DND-41 (cell line): ENCODE measurements around the gene EYS.

Experiments used
- ATAC-seq: fragments of 200-7000 bp; cut with Tn5 transposase; 3 replicates; pipeline ENCODE4 v1.9.1; 2021; ENCODE audit warnings: low read depth; ENCODE audit not compliant: insufficient read depth
- DNase-seq: peaks from one replicate; pipeline ENCODE4 v3.0.0-alpha.2; 2020
- H2AFZ ChIP-seq: 2 replicates; pipeline ENCODE4 v1.6.0; 2012; ENCODE audit warnings: low read depth, low read length
- H3K27ac ChIP-seq: 2 replicates; pipeline ENCODE4 v1.5.1; 2012; ENCODE audit warnings: low read length, inconsistent platforms
- H3K27me3 ChIP-seq: fragments of 200-600 bp; sonication (generic); 2 replicates; pipeline ENCODE4 v1.6.0; 2012; ENCODE audit warnings: low read length, mild to moderate bottlenecking, inconsistent platforms; ENCODE audit not compliant: insufficient read depth, poor library complexity
- H3K36me3 ChIP-seq: 2 replicates; pipeline ENCODE4 v1.5.1; 2012; ENCODE audit warnings: low read length, inconsistent platforms; ENCODE audit not compliant: insufficient read depth
- H3K4me1 ChIP-seq: 2 replicates; pipeline ENCODE4 v1.5.1; 2012; ENCODE audit warnings: mild to moderate bottlenecking, low read length; ENCODE audit not compliant: insufficient read depth
- H3K4me2 ChIP-seq: 2 replicates; pipeline ENCODE4 v1.6.0; 2012; ENCODE audit warnings: mild to moderate bottlenecking, moderate library complexity, low read length, inconsistent platforms; ENCODE audit not compliant: insufficient read depth
- H3K4me3 ChIP-seq, 2 experiments: fragments of 200-600 bp in 1 of 2; shearing (Covaris generic) in 1 of 2; 2 replicates each; pipeline ENCODE4 v1.5.1; 2012 to 2016; ENCODE audit warnings: inconsistent platforms in 2 of 2, low read length in 2 of 2, mild to moderate bottlenecking in 2 of 2, low read depth in 1 of 2, moderate library complexity in 1 of 2
- H3K79me2 ChIP-seq: 2 replicates; pipeline ENCODE4 v1.6.0; 2012; ENCODE audit warnings: low read length, inconsistent platforms; ENCODE audit not compliant: insufficient read depth
- H3K9ac ChIP-seq: 2 replicates; pipeline ENCODE4 v1.6.0; 2012; ENCODE audit warnings: low read depth, mild to moderate bottlenecking, inconsistent platforms, low read length, moderate library complexity
- H3K9me3 ChIP-seq: 2 replicates; pipeline ENCODE4 v1.5.1; 2012; ENCODE audit warnings: low read length, moderate library complexity, mild to moderate bottlenecking, inconsistent platforms; ENCODE audit not compliant: insufficient read depth, severe bottlenecking
- H4K20me1 ChIP-seq: 2 replicates; pipeline ENCODE4 v1.6.0; 2012; ENCODE audit warnings: low read length; ENCODE audit not compliant: insufficient read depth
- EZH2 ChIP-seq: IDR thresholded peaks from 3 replicates; pipeline ENCODE4 v1.6.1; 2012; ENCODE audit warnings: borderline replicate concordance, low read depth, mild to moderate bottlenecking, moderate library complexity, low read length, inconsistent platforms; ENCODE audit not compliant: severe bottlenecking
- TF ChIP-seq, protein P1 (sequence below): IDR thresholded peaks from 2 replicates; pipeline ENCODE4 v1.5.1; 2012; ENCODE audit warnings: borderline replicate concordance, low read length, moderate library complexity, mild to moderate bottlenecking; ENCODE audit not compliant: poor library complexity, severe bottlenecking; ENCODE audit errors: extremely low read depth

EYS gene

DNA sequence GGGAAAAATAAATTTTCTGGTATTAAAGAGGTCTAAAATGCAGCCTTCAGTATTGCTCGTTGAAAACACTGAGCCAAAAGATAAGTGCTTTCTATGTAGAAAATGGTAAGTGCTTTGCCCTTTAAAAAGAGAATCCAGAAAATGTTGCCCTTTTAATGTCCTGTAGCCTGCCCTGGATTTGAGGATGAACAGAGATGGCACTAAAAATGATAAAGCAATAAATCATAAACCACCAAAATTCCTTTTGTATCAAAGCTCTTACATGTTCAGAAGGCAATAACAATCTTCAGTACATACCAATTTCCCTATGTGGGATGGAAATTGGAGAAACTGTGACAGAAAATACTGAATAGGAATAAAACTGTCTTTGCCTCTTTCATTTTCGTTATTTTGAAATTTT lies 1665.7 kb downstream of the EYS start:
- ATAC-seq (no peak), DNase-seq (no peak)
- H3K4me1 ChIP-seq, result no peaks in the 10 kb centered on the region
- no peaks in the 10 kb centered on the region for H3K36me3 ChIP-seq
- no peaks in the 10 kb centered on the region for H3K27me3 ChIP-seq
- H4K20me1 ChIP-seq, result no peaks in the 10 kb centered on the region
- H3K9me3 ChIP-seq, result no peaks in the 10 kb centered on the region
- H3K9ac ChIP-seq, result no peak overlapping the region
- no peak overlapping the region for H3K4me3 ChIP-seq
- TF ChIP-seq, protein P1, sequence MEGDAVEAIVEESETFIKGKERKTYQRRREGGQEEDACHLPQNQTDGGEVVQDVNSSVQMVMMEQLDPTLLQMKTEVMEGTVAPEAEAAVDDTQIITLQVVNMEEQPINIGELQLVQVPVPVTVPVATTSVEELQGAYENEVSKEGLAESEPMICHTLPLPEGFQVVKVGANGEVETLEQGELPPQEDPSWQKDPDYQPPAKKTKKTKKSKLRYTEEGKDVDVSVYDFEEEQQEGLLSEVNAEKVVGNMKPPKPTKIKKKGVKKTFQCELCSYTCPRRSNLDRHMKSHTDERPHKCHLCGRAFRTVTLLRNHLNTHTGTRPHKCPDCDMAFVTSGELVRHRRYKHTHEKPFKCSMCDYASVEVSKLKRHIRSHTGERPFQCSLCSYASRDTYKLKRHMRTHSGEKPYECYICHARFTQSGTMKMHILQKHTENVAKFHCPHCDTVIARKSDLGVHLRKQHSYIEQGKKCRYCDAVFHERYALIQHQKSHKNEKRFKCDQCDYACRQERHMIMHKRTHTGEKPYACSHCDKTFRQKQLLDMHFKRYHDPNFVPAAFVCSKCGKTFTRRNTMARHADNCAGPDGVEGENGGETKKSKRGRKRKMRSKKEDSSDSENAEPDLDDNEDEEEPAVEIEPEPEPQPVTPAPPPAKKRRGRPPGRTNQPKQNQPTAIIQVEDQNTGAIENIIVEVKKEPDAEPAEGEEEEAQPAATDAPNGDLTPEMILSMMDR, result no peak
- no peak for TF ChIP-seq EZH2
- no peak overlapping the region for H2AFZ ChIP-seq
- no peak overlapping the region for H3K4me2 ChIP-seq
- no peak overlapping the region for H3K27ac ChIP-seq
- no peaks in the 10 kb centered on the region for H3K79me2 ChIP-seq

DNA sequence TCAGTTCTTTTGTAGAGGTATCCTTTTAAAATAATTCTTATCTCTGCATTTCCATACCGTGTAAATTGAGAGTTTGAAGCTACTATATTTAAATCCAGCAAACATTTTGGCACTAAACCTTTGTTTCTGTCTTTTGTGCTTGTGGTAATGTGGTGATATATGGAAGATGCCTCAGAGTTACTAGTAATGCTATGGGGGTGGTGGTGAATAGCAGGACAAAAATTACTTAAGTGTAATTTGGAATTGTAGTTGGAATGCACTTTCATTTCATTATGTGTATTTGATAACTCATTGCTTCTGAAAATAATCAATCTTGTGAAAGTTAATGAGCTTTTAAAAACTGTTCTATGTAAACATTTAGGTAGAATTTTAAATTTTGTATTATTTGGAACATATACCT lies 1666.9 kb downstream of the EYS start:
- Histone ChIP-seq H3K4me2 (no peak overlapping the region), H4K20me1 (no peaks in the 10 kb centered on the region), H2AFZ (no peak overlapping the region), H3K9me3 (no peaks in the 10 kb centered on the region), H3K27me3 (no peaks in the 10 kb centered on the region), H3K9ac (no peak overlapping the region), H3K79me2 (no peaks in the 10 kb centered on the region), H3K27ac (no peak overlapping the region), H3K4me1 (no peaks in the 10 kb centered on the region), H3K36me3 (no peaks in the 10 kb centered on the region), H3K4me3 (no peak overlapping the region)
- DNase-seq (no peak), ATAC-seq (no peak)
- TF ChIP-seq, protein P1, result no peak
- TF ChIP-seq EZH2, result no peak

DNA sequence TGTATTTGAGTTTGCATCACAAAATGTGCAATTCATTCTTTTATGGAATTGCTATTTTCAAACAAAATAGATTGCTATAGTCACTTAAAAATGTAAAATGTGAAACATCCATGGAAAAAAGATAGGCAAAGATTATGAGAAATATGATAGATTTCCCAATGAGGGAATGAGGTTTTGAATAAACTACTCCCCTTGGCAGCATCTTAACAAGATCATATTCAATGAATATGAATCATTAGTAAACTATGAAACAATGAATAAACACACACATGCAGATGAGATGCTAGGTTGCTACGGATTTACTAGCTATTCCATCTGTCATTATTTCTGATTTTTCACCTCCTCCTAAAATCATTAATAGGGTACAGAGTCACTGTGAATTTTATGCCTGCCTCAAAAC lies 1669.6 kb downstream of the EYS start:
- H3K4me2 ChIP-seq, result no peak overlapping the region
- H2AFZ ChIP-seq, result no peak overlapping the region
- H4K20me1 ChIP-seq, result no peaks in the 10 kb centered on the region
- no peak overlapping the region for H3K9ac ChIP-seq
- no peaks in the 10 kb centered on the region for H3K4me1 ChIP-seq
- no peak for DNase-seq
- no peak for ATAC-seq
- H3K27ac ChIP-seq, result no peak overlapping the region
- no peaks in the 10 kb centered on the region for H3K27me3 ChIP-seq
- no peaks in the 10 kb centered on the region for H3K9me3 ChIP-seq
- no peaks in the 10 kb centered on the region for H3K79me2 ChIP-seq
- TF ChIP-seq, protein P1, result no peak
- TF ChIP-seq EZH2, result no peak
- no peak overlapping the region for H3K4me3 ChIP-seq
- H3K36me3 ChIP-seq, result no peaks in the 10 kb centered on the region
